CD4-positive, alpha-beta T cell (primary cell): ENCODE data around the gene FTCDNL1. TPM values are rescaled to one million over a fixed set of nuclear protein-coding genes. Genes with fewer than 3 reads are reported as not detected.

Experiments used
- ATAC-seq: fragments of 200-7000 bp; cut with Tn5 transposase; one replicate; pipeline ENCODE4 v1.10.0; 2022; ENCODE audit warnings: mild to moderate bottlenecking; ENCODE audit not compliant: poor library complexity
- CTCF ChIA-PET: fragments of 350-600 bp; sonication (Branson Sonifier 250); formaldehyde crosslinking; loops from one replicate; lab custom pipeline; 2021; ENCODE audit warnings: antibody characterized with exemption, inconsistent platforms; lab: Charles Lee
- POLR2A ChIA-PET: fragments of 350-600 bp; sonication (Branson Sonifier 250); formaldehyde crosslinking; loops from one replicate; lab custom pipeline; 2021; ENCODE audit warnings: antibody characterized with exemption, inconsistent platforms; lab: Charles Lee
- DNase-seq, 14 experiments: peaks; one replicate each; pipeline ENCODE4 v3.0.0-alpha.2; 2013 to 2020; ENCODE audit warnings: mixed read lengths in 2 of 14
- H3K27ac ChIP-seq, 2 donors: one replicate each; pipeline versions ENCODE4 v1.5.1 to v1.7.0; 2013; ENCODE audit warnings: low read length in 2 of 2, low read depth in 1 of 2, mild to moderate bottlenecking in 1 of 2
- H3K27me3 ChIP-seq, 2 experiments: 1 replicate in 1 of 2; 2 replicates in 1 of 2; pipeline versions ENCODE4 v1.6.1 to v1.7.0; 2013; ENCODE audit warnings: low read length in 2 of 2, control low read depth in 1 of 2, mild to moderate bottlenecking in 1 of 2, moderate library complexity in 1 of 2; ENCODE audit not compliant: insufficient read depth in 2 of 2, control insufficient read depth in 1 of 2
- H3K36me3 ChIP-seq: one replicate; pipeline ENCODE4 v1.6.1; 2013; ENCODE audit warnings: low read length, control low read depth; ENCODE audit not compliant: insufficient read depth
- H3K4me1 ChIP-seq: one replicate; pipeline ENCODE4 v1.6.1; 2013; ENCODE audit warnings: low read length, control low read depth; ENCODE audit not compliant: insufficient read depth
- H3K4me3 ChIP-seq: one replicate; pipeline ENCODE4 v1.5.1; 2013; ENCODE audit warnings: mild to moderate bottlenecking, low read length, moderate library complexity
- H3K9me3 ChIP-seq, 2 experiments: 1 replicate in 1 of 2; 2 replicates in 1 of 2; pipeline versions ENCODE4 v1.6.1 to v1.7.0; 2013; ENCODE audit warnings: low read length in 2 of 2, mild to moderate bottlenecking in 2 of 2, control low read depth in 1 of 2, moderate library complexity in 1 of 2; ENCODE audit not compliant: control insufficient read depth in 1 of 2, insufficient read depth in 1 of 2
- H3K27ac Mint-ChIP-seq: one replicate; pipeline ENCODE4 v1.8.0; 2020; ENCODE audit warnings: mixed read lengths
- H3K27me3 Mint-ChIP-seq: one replicate; pipeline ENCODE4 v1.8.0; 2021; ENCODE audit warnings: mixed read lengths
- H3K36me3 Mint-ChIP-seq: one replicate; pipeline ENCODE4 v1.8.0; 2021; ENCODE audit warnings: low read depth, mixed read lengths
- H3K4me1 Mint-ChIP-seq: one replicate; pipeline ENCODE4 v1.8.0; 2021; ENCODE audit warnings: low read depth, mixed read lengths
- H3K4me3 Mint-ChIP-seq: one replicate; pipeline ENCODE4 v1.8.0; 2020; ENCODE audit warnings: mild to moderate bottlenecking, mixed read lengths
- H3K9me3 Mint-ChIP-seq: one replicate; pipeline ENCODE4 v1.8.0; 2020; ENCODE audit warnings: mixed read lengths
- intact Hi-C, 2 experiments: fragments of 100-400 bp; cut with DNase I in 1 of 2; cut with micrococcal nuclease in 1 of 2; formaldehyde crosslinking; loops; one replicate each; pipeline versions ENCODE4 v1.15.1 to v1.9.0; 2023 to 2025; cut with DNase I, micrococcal nuclease
- total RNA-seq, 174 experiments: library from RNA in 2 of 174; stranded (reverse) in 2 of 174; gene quantifications; one replicate each; pipeline ENCODE4 v1.2.3 and lab custom pipeline; 2021 to 2026
- TF ChIP-seq, protein P1 (sequence below): fragments of 200-600 bp; IDR thresholded peaks from one replicate; pipeline ENCODE4 v1.8.0; 2022; ENCODE audit warnings: antibody characterized with exemption, mild to moderate bottlenecking

The FTCDNL1 gene
- total RNA-seq, 2 experiments from 2014 or later, result 0.78 to 1.3 TPM

DNA sequence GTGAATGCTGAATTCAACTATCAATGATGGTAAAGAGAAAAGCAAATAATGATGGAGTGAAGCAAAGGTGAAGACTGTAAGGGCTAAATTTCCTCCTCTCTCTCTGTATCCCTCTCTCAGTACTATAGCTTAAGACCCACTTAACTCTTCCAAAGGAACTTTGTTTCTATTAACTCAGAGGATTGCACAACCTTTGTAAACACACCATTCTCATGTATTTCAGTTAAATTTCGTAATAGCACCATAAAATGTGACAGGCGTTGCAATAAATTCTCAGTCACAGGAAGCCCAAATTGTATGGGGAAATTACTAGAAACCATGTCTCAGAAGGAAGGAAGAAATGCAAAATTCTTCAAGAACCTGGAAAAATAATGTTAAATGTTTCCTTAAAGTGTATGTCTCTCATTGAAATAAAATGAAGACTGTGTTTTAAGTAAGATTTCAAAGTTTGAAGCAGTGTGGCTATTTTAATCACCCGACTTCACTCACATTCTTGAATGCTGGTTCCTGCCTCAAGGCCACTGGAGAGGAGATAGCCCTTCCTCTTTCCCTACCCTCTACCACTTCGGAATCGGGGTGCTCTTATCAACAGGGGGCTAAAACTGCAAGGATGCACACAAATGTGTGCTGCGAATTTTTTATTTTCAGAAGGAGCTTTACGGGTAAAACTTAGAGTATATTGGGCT, 112.1 kb downstream of the FTCDNL1 start:
- no peak overlapping the region for H3K4me3 ChIP-seq
- CTCF ChIA-PET, result interaction anchor here (4.4 kb wide), 1 partner anchor 1424 kb away, joined by 20 read pairs; no protein-coding TSS in a partner anchor
- H3K36me3 Mint-ChIP-seq, result no peaks in the 10 kb centered on the region

DNA sequence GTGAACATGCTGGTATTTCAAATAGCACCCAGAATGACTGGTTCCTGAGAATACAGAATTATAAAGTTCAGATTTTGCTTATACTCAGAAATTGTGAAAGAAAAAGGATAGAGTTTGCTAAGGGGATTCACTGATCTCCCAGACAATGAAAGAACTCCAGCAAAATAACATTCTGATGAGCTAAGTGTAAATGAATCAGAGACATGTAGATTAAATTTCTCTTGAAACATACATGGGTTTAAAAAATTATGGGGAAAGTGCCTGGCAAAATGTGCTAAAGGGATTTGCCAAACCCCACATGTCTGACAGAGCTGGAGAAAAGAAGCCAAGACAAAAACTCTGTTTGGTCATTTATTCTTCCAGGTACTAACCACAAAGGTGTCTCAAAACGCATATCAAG, 116.3 kb downstream of the FTCDNL1 start:
- Mint-ChIP-seq H3K9me3 (no peaks in the 10 kb centered on the region), H3K36me3 (no peaks in the 10 kb centered on the region), H3K4me1 (peaks cover 2% of the 10 kb centered on the region), H3K27me3 (peaks cover 46% of the 10 kb centered on the region), H3K4me3 (no peak overlapping the region), H3K27ac (no peak overlapping the region)
- TF ChIP-seq, protein P1, sequence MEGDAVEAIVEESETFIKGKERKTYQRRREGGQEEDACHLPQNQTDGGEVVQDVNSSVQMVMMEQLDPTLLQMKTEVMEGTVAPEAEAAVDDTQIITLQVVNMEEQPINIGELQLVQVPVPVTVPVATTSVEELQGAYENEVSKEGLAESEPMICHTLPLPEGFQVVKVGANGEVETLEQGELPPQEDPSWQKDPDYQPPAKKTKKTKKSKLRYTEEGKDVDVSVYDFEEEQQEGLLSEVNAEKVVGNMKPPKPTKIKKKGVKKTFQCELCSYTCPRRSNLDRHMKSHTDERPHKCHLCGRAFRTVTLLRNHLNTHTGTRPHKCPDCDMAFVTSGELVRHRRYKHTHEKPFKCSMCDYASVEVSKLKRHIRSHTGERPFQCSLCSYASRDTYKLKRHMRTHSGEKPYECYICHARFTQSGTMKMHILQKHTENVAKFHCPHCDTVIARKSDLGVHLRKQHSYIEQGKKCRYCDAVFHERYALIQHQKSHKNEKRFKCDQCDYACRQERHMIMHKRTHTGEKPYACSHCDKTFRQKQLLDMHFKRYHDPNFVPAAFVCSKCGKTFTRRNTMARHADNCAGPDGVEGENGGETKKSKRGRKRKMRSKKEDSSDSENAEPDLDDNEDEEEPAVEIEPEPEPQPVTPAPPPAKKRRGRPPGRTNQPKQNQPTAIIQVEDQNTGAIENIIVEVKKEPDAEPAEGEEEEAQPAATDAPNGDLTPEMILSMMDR, result no peak
- Histone ChIP-seq H3K27me3 (peaks cover 0 to 2% of the 10 kb centered on the region in 2 experiments), H3K4me3 (no peak overlapping the region), H3K4me1 (peaks cover under 1% of the 10 kb centered on the region), H3K36me3 (no peaks in the 10 kb centered on the region), H3K9me3 (no peaks in the 10 kb centered on the region), H3K27ac (no peak overlapping the region)
- intact Hi-C loops, result no loop called here
- no peak for ATAC-seq
- ChIA-PET CTCF (interaction anchor here (1.8 kb wide), 1 partner anchor 9 kb away, joined by 3 read pairs; no protein-coding TSS in a partner anchor), POLR2A (no interaction called here)
- DNase-seq, result no peak

More for the DNA sequence above, 112.1 kb downstream of the FTCDNL1 start:
- H3K9me3 ChIP-seq, result no peaks in the 10 kb centered on the region
- H3K27me3 Mint-ChIP-seq, result peaks cover 35% of the 10 kb centered on the region
- H3K27me3 ChIP-seq, result peaks cover 0 to 8% of the 10 kb centered on the region in 2 experiments
- ATAC-seq, result no peak
- DNase-seq, result peak in 3 of 14 experiments; percentile 0 to 21 (median 15)
- no peak overlapping the region for H3K27ac ChIP-seq
- no peak overlapping the region for H3K27ac Mint-ChIP-seq
- peaks cover 6% of the 10 kb centered on the region for H3K4me1 ChIP-seq
- H3K4me3 Mint-ChIP-seq, result no peak overlapping the region
- TF ChIP-seq, protein P1, result no peak
- H3K9me3 Mint-ChIP-seq, result no peaks in the 10 kb centered on the region
- intact Hi-C loops, result loop anchor here in 1 of 2 experiments (1.0 kb wide), 1 partner anchor 1425 kb away; no protein-coding TSS in a partner anchor
- H3K4me1 Mint-ChIP-seq, result peaks cover 6% of the 10 kb centered on the region
- POLR2A ChIA-PET, result interaction anchor here (1.1 kb wide), 1 partner anchor 11 kb away, joined by 3 read pairs; no protein-coding TSS in a partner anchor
- no peaks in the 10 kb centered on the region for H3K36me3 ChIP-seq

DNA sequence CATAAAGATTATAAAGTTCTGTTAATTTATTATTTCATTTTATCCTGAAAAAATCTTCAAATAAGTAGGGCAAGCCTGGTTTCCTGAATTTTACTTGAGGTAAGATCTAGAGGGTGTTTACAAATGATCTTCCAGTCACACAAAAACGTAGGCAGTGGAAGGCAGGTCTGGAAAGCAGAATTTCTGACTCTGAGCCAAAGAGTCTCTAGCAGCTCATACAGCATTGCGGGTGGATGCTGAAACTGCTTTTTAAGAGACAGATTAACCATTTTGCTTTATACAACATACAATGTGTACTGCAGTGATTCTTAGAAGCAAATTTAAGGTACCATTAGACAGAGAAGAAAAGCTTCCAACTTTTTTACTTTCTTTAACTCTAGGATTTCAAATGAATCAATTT, 117.0 kb downstream of the FTCDNL1 start:
- H3K36me3 ChIP-seq, result no peaks in the 10 kb centered on the region
- POLR2A ChIA-PET, result no interaction called here
- Mint-ChIP-seq H3K4me3 (no peak overlapping the region), H3K9me3 (no peaks in the 10 kb centered on the region), H3K36me3 (no peaks in the 10 kb centered on the region), H3K4me1 (no peaks in the 10 kb centered on the region), H3K27me3 (peaks cover 46% of the 10 kb centered on the region), H3K27ac (no peak overlapping the region)
- intact Hi-C loops, result no loop called here
- CTCF ChIA-PET, result no interaction called here
- H3K4me3 ChIP-seq, result no peak overlapping the region
- DNase-seq, result no peak
- ATAC-seq, result no peak
- H3K27me3 ChIP-seq, result no peaks in the 10 kb centered on the region
- TF ChIP-seq, protein P1, result no peak
- no peaks in the 10 kb centered on the region for H3K9me3 ChIP-seq
- H3K4me1 ChIP-seq, result no peaks in the 10 kb centered on the region
- H3K27ac ChIP-seq, result no peak overlapping the region
